GM21619 (cell line): ENCODE data around the gene OR11A1.
"Not testable (repeated sequence)": the region's sequence is repeated elsewhere in the genome, so short reads cannot be mapped to it uniquely, and the experiment has no call there.

ENCODE experiments used
- ATAC-seq: cut with Tn5 transposase; IDR thresholded peaks from one replicate; pipeline ENCODE4 v1.9.1; 2021; ENCODE audit not compliant: unreplicated experiment

The OR11A1 gene

GRCh38 chr6:29479560-29479959 is 22.7 kb upstream of the OR11A1 start:
- no peak for ATAC-seq

GRCh38 chr6:29478740-29479139 is 21.9 kb upstream of the OR11A1 start:
- ATAC-seq: no peak

GRCh38 chr6:29477923-29478450 is 21.1 kb upstream of the OR11A1 start:
- ATAC-seq: no peak

GRCh38 chr6:29474996-29475395 is 18.1 kb upstream of the OR11A1 start:
- ATAC-seq: no peak

GRCh38 chr6:29466241-29466640 is 9.4 kb upstream of the OR11A1 start:
- ATAC-seq: no peak

- no peak for ATAC-seq
Observed at GRCh38 chr6:29465801-29466200, 8.9 kb upstream of the OR11A1 start.

GRCh38 chr6:29465279-29465678 is 8.4 kb upstream of the OR11A1 start:
- no peak for ATAC-seq

- no peak for ATAC-seq
Observed at GRCh38 chr6:29462022-29462421, 5.2 kb upstream of the OR11A1 start.

- no peak for ATAC-seq
Observed at GRCh38 chr6:29461021-29461814, 4.3 kb upstream of the OR11A1 start.

- no peak for ATAC-seq
Observed at GRCh38 chr6:29451471-29452193, 5.2 kb downstream of the OR11A1 start.

GRCh38 chr6:29447670-29448069 is 9.2 kb downstream of the OR11A1 start:
- no peak for ATAC-seq

GRCh38 chr6:29444031-29444430 is 12.8 kb downstream of the OR11A1 start:
- ATAC-seq: not testable (repeated sequence)

GRCh38 chr6:29442719-29443118 is 14.2 kb downstream of the OR11A1 start:
- ATAC-seq: no peak

GRCh38 chr6:29439006-29439405 is 17.9 kb downstream of the OR11A1 start, which contains the start of gene OR10C1:
Gene OR10C1 (plus strand): TSS chr6:29439306. CDS start chr6:29440016, 710 bp downstream.
- ATAC-seq: no peak

- ATAC-seq: not testable (repeated sequence)
Observed at GRCh38 chr6:29436730-29437129, 20.1 kb downstream of the OR11A1 start.

- ATAC-seq: no peak
Observed at GRCh38 chr6:29426654-29427053, 30.2 kb downstream of the OR11A1 start.

GRCh38 chr6:29425075-29425474 is 31.8 kb downstream of the OR11A1 start:
- ATAC-seq: no peak

- no peak for ATAC-seq
Observed at GRCh38 chr6:29424575-29424974, 32.3 kb downstream of the OR11A1 start.

GRCh38 chr6:29424168-29424567 is 32.7 kb downstream of the OR11A1 start:
- no peak for ATAC-seq

GRCh38 chr6:29419516-29419915 is 37.4 kb downstream of the OR11A1 start:
- no peak for ATAC-seq

- ATAC-seq: no peak
Observed at GRCh38 chr6:29414588-29414987, 42.3 kb downstream of the OR11A1 start, which contains the start of gene OR12D1. Gene OR12D1 (plus strand): TSS chr6:29414928.

GRCh38 chr6:29403801-29404200 is 53.1 kb downstream of the OR11A1 start:
- no peak for ATAC-seq
